HAP-1 (cell line): ENCODE results near the gene GNG7.
"Not testable (repeated sequence)": the region's sequence is repeated elsewhere in the genome, so short reads cannot be mapped to it uniquely, and the experiment has no call there.

Experiments used
- DNase-seq, 2 experiments: peaks; one replicate each; pipeline ENCODE4 v3.0.0-alpha.2; 2016 to 2020; ENCODE audit warnings: low spot score in 2 of 2
- H3K27me3 ChIP-seq: fragments of 250-450 bp; sonication (Bioruptor Pico); 2 replicates; pipeline ENCODE4 v1.5.1; 2020; ENCODE audit warnings: low read depth, mild to moderate bottlenecking, moderate library complexity
- H3K36me3 ChIP-seq: fragments of 250-450 bp; sonication (Bioruptor Pico); replicated peaks from 2 replicates; pipeline ENCODE4 v1.5.1; 2020; ENCODE audit warnings: mild to moderate bottlenecking
- H3K4me1 ChIP-seq: fragments of 250-450 bp; sonication (Bioruptor Pico); 2 replicates; pipeline ENCODE4 v1.5.1; 2020; ENCODE audit warnings: mild to moderate bottlenecking
- H3K4me3 ChIP-seq: fragments of 250-450 bp; sonication (Bioruptor Pico); 2 replicates; pipeline ENCODE4 v1.5.1; 2020; ENCODE audit warnings: mild to moderate bottlenecking, moderate library complexity
- H3K9me3 ChIP-seq: fragments of 250-450 bp; sonication (Bioruptor Pico); 2 replicates; pipeline ENCODE4 v1.5.1; 2020; ENCODE audit warnings: mild to moderate bottlenecking, moderate library complexity
- in situ Hi-C: fragments of 300-500 bp; cut with MboI; formaldehyde crosslinking; loops from 3 replicates; pipeline ENCODE4 v1.14.3; 2020; ENCODE audit warnings: low sequenced_read_pairs, inconsistent platforms, mixed read lengths

Gene GNG7

GRCh38 chr19:2629491-2630351 lies 72.8 kb downstream of the GNG7 start:
- Histone ChIP-seq H3K27me3 (no peaks in the 10 kb centered on the region), H3K4me1 (no peaks in the 10 kb centered on the region), H3K9me3 (peaks cover 7% of the 10 kb centered on the region; the same call in 1 of the 2 replicates), H3K4me3 (no peak overlapping the region), H3K36me3 (no peaks in the 10 kb centered on the region)
- in situ Hi-C loops = no loop called here
- DNase-seq = no peak

DNA sequence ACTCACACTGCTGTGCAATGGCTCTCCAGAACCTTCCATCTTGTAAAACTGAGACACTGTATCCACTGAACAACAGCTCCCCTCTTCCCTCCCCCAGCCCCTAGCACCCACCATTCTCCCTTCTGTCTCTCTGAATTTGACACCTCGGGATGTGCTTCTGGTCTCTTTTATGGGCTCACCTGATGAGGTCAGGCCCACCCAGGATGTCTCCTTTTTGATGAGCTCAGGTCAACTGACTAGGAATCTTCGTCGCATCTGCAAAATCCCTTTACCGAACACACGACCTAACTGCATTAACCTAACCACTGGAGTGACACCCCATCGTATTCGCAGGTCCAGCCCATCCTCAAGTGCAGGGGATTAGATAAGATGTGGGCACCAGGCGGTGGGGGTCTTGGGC lies 73.9 kb downstream of the GNG7 start:
- peaks cover 7% of the 10 kb centered on the region; the same call in 1 of the 2 replicates for H3K9me3 ChIP-seq
- H3K4me1 ChIP-seq = no peaks in the 10 kb centered on the region
- H3K4me3 ChIP-seq = no peak overlapping the region
- DNase-seq = no peak
- no peaks in the 10 kb centered on the region for H3K27me3 ChIP-seq
- in situ Hi-C loops = no loop called here
- no peaks in the 10 kb centered on the region for H3K36me3 ChIP-seq

GRCh38 chr19:2627855-2628254 lies 74.6 kb downstream of the GNG7 start:
- in situ Hi-C loops = no loop called here
- DNase-seq = no peak
- H3K4me1 ChIP-seq = no peaks in the 10 kb centered on the region
- no peaks in the 10 kb centered on the region for H3K36me3 ChIP-seq
- no peaks in the 10 kb centered on the region for H3K27me3 ChIP-seq
- no peak overlapping the region for H3K4me3 ChIP-seq
- peaks cover 7% of the 10 kb centered on the region; the same call in 1 of the 2 replicates for H3K9me3 ChIP-seq

DNA sequence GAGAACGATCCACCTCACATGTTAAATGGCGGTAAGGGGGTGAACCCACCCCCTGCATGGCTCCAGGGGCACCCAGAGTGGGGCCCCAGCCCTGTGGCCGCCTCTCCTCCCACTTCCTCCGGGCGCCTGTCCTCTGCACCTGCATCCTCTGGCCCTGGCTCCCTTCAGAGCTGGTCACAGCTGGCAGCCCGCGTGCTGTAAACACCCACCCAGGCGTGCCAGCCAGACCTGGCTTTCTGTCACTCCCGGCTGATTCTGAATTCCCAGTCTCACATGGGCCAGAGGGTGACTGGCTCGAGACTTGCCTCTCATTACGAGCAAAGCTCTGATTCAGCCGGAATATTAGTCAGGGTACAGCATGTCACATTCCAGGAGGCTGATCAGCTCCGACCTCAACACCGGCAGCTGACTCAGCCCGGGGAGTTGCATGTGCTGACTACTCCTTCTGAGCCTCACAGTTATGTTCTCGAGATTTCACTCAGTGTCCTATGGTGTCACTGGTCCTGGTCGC lies 75.1 kb downstream of the GNG7 start:
- no peaks in the 10 kb centered on the region for H3K4me1 ChIP-seq
- in situ Hi-C loops = no loop called here
- peaks cover 7% of the 10 kb centered on the region; the same call in 1 of the 2 replicates for H3K9me3 ChIP-seq
- H3K36me3 ChIP-seq = no peaks in the 10 kb centered on the region
- H3K27me3 ChIP-seq = no peaks in the 10 kb centered on the region
- DNase-seq = no peak
- H3K4me3 ChIP-seq = no peak overlapping the region

- no peak for DNase-seq
- Histone ChIP-seq H3K9me3 (peaks cover 3% of the 10 kb centered on the region; the same call in 1 of the 2 replicates), H3K27me3 (no peaks in the 10 kb centered on the region), H3K4me3 (no peak overlapping the region), H3K36me3 (no peaks in the 10 kb centered on the region), H3K4me1 (no peaks in the 10 kb centered on the region)
- in situ Hi-C loops = no loop called here
Observed at GRCh38 chr19:2625434-2625833, 77.1 kb downstream of the GNG7 start.

DNA sequence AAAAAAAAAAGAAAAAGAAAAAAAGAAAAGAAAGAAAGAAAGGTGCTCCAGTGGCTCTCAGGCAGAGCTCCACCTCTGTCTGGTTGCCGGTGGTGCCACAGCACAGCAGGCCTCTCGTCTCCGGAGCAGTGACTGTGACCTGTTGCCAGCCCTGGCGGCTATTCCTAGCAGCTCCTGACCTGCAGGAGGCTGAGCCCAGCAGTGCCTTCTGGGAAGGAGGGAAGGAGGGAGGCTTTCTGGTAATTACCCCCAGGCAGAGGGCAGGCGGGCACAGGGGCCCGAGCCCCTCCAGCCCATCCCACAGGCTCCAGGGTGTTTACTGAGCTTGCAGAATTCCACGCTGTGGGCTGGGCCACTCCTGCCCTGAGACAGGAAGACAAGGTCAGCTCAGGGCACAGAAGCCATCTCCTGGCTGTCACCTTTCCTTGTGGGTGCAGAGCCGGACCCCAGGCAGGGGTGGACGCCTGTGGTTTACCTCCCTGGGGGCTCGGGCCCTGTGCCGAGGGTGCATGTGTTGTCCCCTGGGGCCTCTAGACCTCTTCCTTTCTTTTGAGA lies 77.9 kb downstream of the GNG7 start:
- Histone ChIP-seq H3K9me3 (no peaks in the 10 kb centered on the region; the same call in 1 of the 2 replicates), H3K36me3 (no peaks in the 10 kb centered on the region), H3K4me3 (no peak overlapping the region), H3K27me3 (no peaks in the 10 kb centered on the region), H3K4me1 (no peaks in the 10 kb centered on the region)
- in situ Hi-C loops = no loop called here
- DNase-seq = no peak

DNA sequence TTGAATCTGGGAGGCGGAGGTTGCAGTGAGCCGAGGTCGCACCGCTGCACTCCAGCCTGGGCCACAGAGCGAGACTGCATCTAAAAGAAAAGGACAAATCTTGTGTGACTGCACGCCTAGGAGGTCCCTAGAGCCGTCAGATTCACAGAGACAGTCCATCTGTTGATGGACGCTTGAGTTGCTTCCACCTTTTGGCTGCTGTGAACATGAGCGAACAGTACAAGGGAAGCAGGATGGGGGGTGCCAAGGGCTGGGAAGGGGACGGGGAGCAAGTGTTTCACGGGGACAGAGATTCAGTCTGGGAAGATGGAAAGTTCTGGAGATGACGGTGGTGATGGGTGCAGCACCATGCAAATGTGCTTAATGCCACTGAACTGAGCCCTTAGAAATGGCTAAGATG lies 78.7 kb downstream of the GNG7 start:
- no peak for DNase-seq
- Histone ChIP-seq H3K4me1 (no peaks in the 10 kb centered on the region), H3K4me3 (no peak overlapping the region)

DNA sequence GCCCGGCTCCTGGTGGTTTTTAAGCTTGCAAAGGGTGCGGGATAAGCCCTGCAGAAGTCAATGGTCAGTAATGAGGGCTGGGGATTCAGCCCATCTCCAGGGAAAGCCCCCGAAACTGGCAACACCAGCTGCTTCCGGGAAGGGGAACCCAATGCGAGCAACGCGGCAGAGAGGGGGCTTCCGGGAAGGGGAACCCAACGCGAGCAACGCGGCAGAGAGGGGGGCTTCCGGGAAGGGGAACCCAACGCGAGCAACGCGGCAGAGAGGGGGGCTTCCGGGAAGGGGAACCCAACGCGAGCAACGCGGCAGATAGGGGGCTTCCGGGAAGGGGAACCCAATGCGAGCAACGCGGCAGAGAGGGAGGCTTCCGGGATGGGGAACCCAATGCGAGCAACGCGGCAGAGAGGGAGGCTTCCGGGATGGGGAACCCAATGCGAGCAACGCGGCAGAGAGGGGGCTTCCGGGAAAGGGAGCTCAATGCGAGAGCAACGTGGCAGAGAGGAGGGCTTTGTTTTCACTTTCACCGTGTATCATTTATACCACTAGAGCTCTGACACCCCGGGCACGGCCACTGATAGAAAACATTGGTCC lies 80.0 kb downstream of the GNG7 start:
- H3K27me3 ChIP-seq, in situ Hi-C loops, H3K36me3 ChIP-seq, DNase-seq, H3K9me3 ChIP-seq, H3K4me3 ChIP-seq, H3K4me1 ChIP-seq: not testable (repeated sequence)

More for the DNA sequence above, 78.7 kb downstream of the GNG7 start:
- in situ Hi-C loops = no loop called here
- Histone ChIP-seq H3K27me3 (no peaks in the 10 kb centered on the region), H3K36me3 (no peaks in the 10 kb centered on the region), H3K9me3 (no peaks in the 10 kb centered on the region; the same call in 1 of the 2 replicates)

- Histone ChIP-seq H3K27me3 (no peaks in the 10 kb centered on the region), H3K4me3 (no peak overlapping the region), H3K9me3 (0 out of 2 replicates have a peak, but pooled peaks cover 4% of the 10 kb centered on the region), H3K36me3 (no peaks in the 10 kb centered on the region), H3K4me1 (no peaks in the 10 kb centered on the region)
- in situ Hi-C loops = no loop called here
- no peak for DNase-seq
Observed at GRCh38 chr19:2619076-2619475, 83.4 kb downstream of the GNG7 start.

- no peaks in the 10 kb centered on the region for H3K4me1 ChIP-seq
- H3K9me3 ChIP-seq = 0 out of 2 replicates have a peak, but pooled peaks cover 4% of the 10 kb centered on the region
- no peaks in the 10 kb centered on the region for H3K36me3 ChIP-seq
- no peak overlapping the region for H3K4me3 ChIP-seq
- in situ Hi-C loops = no loop called here
- no peak for DNase-seq
- no peaks in the 10 kb centered on the region for H3K27me3 ChIP-seq
Observed at GRCh38 chr19:2618611-2619010, 83.9 kb downstream of the GNG7 start.

DNA sequence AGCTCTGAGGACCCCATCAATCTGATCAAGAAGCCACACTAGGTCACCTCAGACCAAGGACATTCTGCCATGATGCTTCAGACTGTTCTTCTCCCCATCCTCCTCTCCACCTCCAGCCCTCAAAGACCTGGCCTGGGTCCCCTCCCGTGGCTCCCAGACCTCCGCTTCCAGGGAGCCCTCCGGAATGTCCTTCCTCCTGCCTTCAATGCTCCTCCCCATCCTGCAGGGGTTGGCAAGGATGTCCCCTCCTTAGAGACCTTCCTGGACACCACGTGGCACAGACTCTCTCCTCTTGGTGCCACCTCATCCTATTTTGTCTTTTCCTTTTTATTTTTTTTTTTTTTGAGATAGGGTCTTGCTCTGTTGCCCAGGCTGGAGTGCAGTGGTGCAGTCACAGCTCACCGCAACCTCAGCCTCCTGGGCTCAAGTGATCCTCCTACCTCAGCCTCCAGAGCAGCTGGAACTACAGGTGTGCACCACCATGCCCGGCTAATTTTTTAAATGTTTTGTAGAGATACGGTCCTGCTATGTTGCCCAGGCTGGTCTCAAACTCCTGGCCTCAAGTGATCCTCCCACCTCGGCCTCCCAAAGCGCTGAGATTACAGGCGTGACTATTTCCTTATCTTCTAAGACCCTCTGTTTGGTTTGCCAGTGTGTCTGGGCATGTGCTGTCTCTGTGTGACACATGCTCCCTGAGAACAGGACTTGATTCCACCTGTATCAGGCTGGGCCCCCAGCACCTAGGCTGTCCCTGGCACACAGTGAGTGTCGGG lies 84.9 kb downstream of the GNG7 start:
- in situ Hi-C loops = no loop called here
- Histone ChIP-seq H3K4me3 (no peak overlapping the region), H3K9me3 (0 out of 2 replicates have a peak, but pooled peaks cover 4% of the 10 kb centered on the region), H3K27me3 (no peaks in the 10 kb centered on the region), H3K4me1 (no peaks in the 10 kb centered on the region), H3K36me3 (no peaks in the 10 kb centered on the region)
- DNase-seq = no peak

DNA sequence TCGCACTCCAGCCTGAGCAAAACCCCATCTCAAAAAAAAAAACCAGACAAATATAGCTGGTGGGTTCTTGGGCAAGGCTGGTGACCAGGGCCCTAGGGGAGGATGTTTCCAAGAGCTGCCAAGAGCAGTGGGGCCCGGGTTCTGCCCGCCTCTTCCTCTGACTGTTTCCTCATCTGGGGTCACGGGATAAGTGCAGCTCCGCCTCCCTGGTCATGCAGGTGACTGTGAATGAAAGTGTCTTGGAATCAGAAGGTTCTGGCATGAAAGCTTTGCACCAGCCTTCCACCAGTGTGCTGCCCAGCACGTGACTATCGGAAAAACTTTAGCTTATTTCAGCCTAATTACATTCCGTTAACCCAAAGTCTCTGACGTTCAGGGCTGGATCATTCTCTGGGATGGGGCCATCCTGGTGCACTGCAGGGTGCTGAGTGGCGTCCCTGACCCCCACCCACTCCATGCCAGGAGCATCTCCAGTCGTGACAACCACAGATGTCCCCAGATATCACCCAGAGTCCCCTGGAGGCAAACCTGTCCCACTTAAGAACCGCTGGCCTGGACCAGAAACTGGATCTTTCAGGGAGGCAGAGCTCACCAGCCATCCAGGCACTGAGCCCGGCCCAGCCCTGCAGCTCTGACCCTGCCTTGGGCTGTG lies 85.6 kb downstream of the GNG7 start:
- DNase-seq = no peak
- H3K4me3 ChIP-seq = no peak overlapping the region
- 0 out of 2 replicates have a peak, but pooled peaks cover 4% of the 10 kb centered on the region for H3K9me3 ChIP-seq
- no peaks in the 10 kb centered on the region for H3K4me1 ChIP-seq
- no peaks in the 10 kb centered on the region for H3K27me3 ChIP-seq
- no peaks in the 10 kb centered on the region for H3K36me3 ChIP-seq
- in situ Hi-C loops = no loop called here

DNA sequence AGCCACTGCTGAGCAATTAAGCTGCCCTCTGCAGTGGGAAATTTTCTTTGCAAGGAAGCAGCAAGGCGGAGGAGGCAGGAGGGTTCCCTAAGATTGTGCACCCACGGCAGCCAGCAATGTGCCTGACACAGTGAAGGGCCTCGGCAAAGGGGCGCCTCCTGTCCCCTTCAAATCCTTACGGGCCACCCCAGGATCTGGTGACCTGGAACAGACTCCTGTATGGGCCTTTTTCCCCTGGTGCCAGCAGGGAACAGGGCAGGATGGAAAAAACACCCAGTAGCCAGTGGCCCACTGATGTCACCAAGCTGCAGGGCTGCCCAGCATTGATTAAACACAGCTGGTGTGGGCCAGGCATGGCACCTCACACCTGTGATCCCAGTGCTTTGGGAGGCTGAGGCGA lies 86.7 kb downstream of the GNG7 start:
- Histone ChIP-seq H3K9me3 (0 out of 2 replicates have a peak, but pooled peaks cover 4% of the 10 kb centered on the region), H3K4me3 (no peak overlapping the region), H3K4me1 (0 out of 2 replicates have a peak, but pooled peaks cover 2% of the 10 kb centered on the region), H3K27me3 (no peaks in the 10 kb centered on the region), H3K36me3 (no peaks in the 10 kb centered on the region)
- DNase-seq = no peak
- in situ Hi-C loops = no loop called here
